K562 (cell line): Measurements from ENCODE around the gene UBL5. TPM values are rescaled to one million over a fixed set of nuclear protein-coding genes. Genes with fewer than 3 reads are reported as not detected.

Experiments
- BRF2 ChIP-seq: IDR thresholded peaks from 3 replicates; pipeline ENCODE4 v1.6.1; 2011; ENCODE audit warnings: borderline replicate concordance, mild to moderate bottlenecking; ENCODE audit not compliant: insufficient read length, insufficient read depth
- CBX1 ChIP-seq: sonication (generic); IDR thresholded peaks from 2 replicates; pipeline ENCODE4 v1.6.1; 2016; ENCODE audit warnings: antibody characterized with exemption, low read depth, mild to moderate bottlenecking
- CCNT2 ChIP-seq: IDR thresholded peaks from 2 replicates; pipeline ENCODE4 v1.6.1; 2011; ENCODE audit warnings: borderline replicate concordance, low read depth, mild to moderate bottlenecking, moderate library complexity, mixed read lengths, low read length; ENCODE audit not compliant: insufficient read length; ENCODE audit errors: extremely low read depth
- EGR1 ChIP-seq: fragments of 450-650 bp; conservative IDR thresholded peaks from 2 replicates; pipeline ENCODE4 v1.6.1; 2017; ENCODE audit warnings: mild to moderate bottlenecking
- ETV6 ChIP-seq, 3 experiments: fragments of 150-350 bp in 1 of 3; sonication (generic) in 1 of 3; formaldehyde crosslinking in 1 of 3; IDR thresholded peaks; 2 replicates each; pipeline versions ENCODE4 v1.6.1 to v1.8.0; 2014 to 2022; ENCODE audit warnings: borderline replicate concordance in 2 of 3, low read depth in 2 of 3, antibody characterized with exemption in 1 of 3, low read length in 1 of 3, mild to moderate bottlenecking in 1 of 3, missing genetic modification reagents in 1 of 3
- HLTF ChIP-seq: fragments of 450-650 bp; IDR thresholded peaks from 2 replicates; pipeline ENCODE4 v1.6.1; 2016
- POLR2A ChIP-seq: fragments of 450-650 bp; conservative IDR thresholded peaks from 2 replicates; pipeline ENCODE4 v1.6.1; 2016
- POLR2AphosphoS5 ChIP-seq: IDR thresholded peaks from 2 replicates; pipeline ENCODE4 v1.6.1; 2011; ENCODE audit warnings: mild to moderate bottlenecking, low read depth, low read length, moderate library complexity; ENCODE audit not compliant: control insufficient read depth, insufficient read depth
- POLR3A ChIP-seq: IDR thresholded peaks from 2 replicates; pipeline ENCODE4 v1.6.1; 2011; ENCODE audit warnings: borderline replicate concordance, mild to moderate bottlenecking, moderate library complexity; ENCODE audit not compliant: insufficient read length, insufficient read depth; ENCODE audit errors: extremely low read depth
- POU5F1 ChIP-seq: fragments of 150-350 bp; IDR thresholded peaks from 2 replicates; pipeline ENCODE4 v1.6.1; 2014; ENCODE audit warnings: borderline replicate concordance, low read length, low read depth, mild to moderate bottlenecking; ENCODE audit not compliant: partially characterized antibody
- SIN3B ChIP-seq: fragments of 450-650 bp; IDR thresholded peaks from 2 replicates; pipeline ENCODE4 v1.6.1; 2017; ENCODE audit warnings: low read depth, mild to moderate bottlenecking, moderate library complexity
- SMAD1 ChIP-seq: fragments of 150-350 bp; IDR thresholded peaks from 2 replicates; pipeline ENCODE4 v1.6.1; 2014; ENCODE audit warnings: low read length, low read depth; ENCODE audit not compliant: partially characterized antibody
- TAF9B ChIP-seq: fragments of 450-650 bp; IDR thresholded peaks from 2 replicates; pipeline ENCODE4 v1.6.1; 2018; ENCODE audit warnings: mild to moderate bottlenecking; ENCODE audit not compliant: partially characterized antibody
- TBP ChIP-seq: optimal IDR thresholded peaks from 2 replicates; pipeline ENCODE3; 2011; ENCODE audit warnings: low read depth, low read length, improper control_type of control experiment
- WHSC1 ChIP-seq: IDR thresholded peaks from one replicate; pipeline ENCODE4 v1.6.1; 2012; ENCODE audit warnings: low read length, control low read depth, inconsistent platforms
- ZNF277 ChIP-seq: fragments of 250-450 bp; sonication (Bioruptor Pico); IDR thresholded peaks from 2 replicates; pipeline ENCODE4 v1.8.0; 2022; ENCODE audit warnings: inconsistent platforms, mild to moderate bottlenecking, moderate library complexity, borderline replicate concordance
- polyA plus RNA-seq, 8 experiments: library from polyadenylated mRNA; depleted of rRNA in 4 of 8; stranded (reverse) in 5 of 8; unstranded in 3 of 8; fragments of >200 nt; fragmentation: Nextera tagmentation in 2 of 8; fragmentation: Illumina TruSeq in 1 of 8; extraction: Ambion mirVana in 2 of 8; extraction: Trizol in 1 of 8; gene quantifications; 2 replicates each; pipeline versions ENCODE4 v1.2.1 to v1.2.3, GENCODE V29; 2011 to 2014; ENCODE audit warnings: inconsistent platforms in 1 of 8, missing spikeins in 1 of 8
- total RNA-seq, 7 experiments: library from RNA; depleted of rRNA in 6 of 7; stranded (reverse); fragments of >200 nt in 6 of 7; fragmentation: Illumina TruSeq in 2 of 7; extraction: Trizol in 2 of 7; gene quantifications; 2 replicates each; pipeline versions ENCODE4 v1.2.1 to v1.2.3, GENCODE V29; 2011 to 2021; ENCODE audit warnings: low replicate concordance in 1 of 7
- TF ChIP-seq, protein P1 (sequence below): fragments of 450-650 bp; IDR thresholded peaks from 2 replicates; pipeline ENCODE4 v1.6.1; 2016; ENCODE audit warnings: borderline replicate concordance
- TF ChIP-seq, protein P2 (sequence below), 2 experiments: fragments of 450-650 bp; IDR thresholded peaks; 2 replicates each; pipeline ENCODE4 v1.6.1; 2016
- TF ChIP-seq, protein P3 (sequence below): fragments of 250-450 bp; sonication (Bioruptor Pico); IDR thresholded peaks from 2 replicates; pipeline ENCODE4 v1.8.0; 2022; ENCODE audit warnings: inconsistent platforms

The UBL5 gene
- total and polyA plus RNA-seq, 9 of the 15 experiments (the other 6 are each of a cell fraction or from before 2014, with no cell fraction given): 410 to 1,266 (median 613) TPM

DNA sequence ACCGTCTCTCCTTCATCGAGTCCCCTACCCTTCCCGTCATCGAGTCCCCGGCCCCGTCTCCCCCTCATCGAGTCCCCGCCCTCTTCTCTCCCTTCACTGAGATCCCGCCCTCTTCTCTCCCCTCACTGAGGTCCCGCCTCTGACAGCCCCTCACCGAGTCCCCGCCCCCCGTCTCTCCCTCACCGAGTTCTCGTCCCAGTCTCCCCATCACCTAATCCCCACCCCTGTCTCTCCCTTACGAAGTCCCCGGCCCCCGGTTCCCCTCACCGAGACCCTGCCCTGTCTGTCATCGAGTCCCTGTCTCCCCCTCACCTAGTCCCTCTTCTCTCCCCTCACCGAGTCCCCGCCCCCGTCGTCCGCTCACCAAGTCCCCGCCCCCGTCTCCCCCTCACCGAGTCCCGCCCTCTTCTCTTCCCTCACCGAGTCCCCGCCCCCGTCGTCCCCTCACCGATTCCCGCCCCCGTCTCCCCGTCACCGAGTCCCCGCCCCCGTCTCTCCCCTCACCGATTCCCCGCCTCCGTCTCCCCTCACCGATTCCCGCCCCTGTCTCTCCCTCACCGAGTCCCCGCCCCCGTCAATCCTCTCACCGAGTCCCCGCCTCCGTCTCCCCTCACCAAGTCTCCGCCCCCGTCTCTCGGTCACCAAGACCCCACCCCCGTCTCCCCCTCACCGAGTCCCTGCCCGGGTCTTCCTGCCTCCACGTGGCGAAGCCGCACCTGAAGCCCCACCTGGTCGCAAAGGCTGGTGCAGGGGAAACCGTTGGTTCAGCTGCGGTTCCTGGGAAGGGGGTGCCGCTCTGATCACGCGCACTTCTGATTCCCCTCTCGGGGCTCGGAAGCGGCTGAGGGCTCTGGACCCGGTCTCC is 35.3 kb upstream of the UBL5 start (continued):
- TF ChIP-seq ZNF277 (CRISPR knock-in tag) (no peak), SMAD1 (no peak), WHSC1 (no peak), POLR2A (peak; percentile 69), CCNT2 (peak; percentile 9), POU5F1 (no peak), ETV6 (IDR thresholded peaks at IDR 0.05; ENCODE audit: borderline replicate concordance in 1 of 2, low read depth in 2 of 2, low read length in 1 of 2) (no peak), ETV6 (CRISPR knock-in tag; IDR thresholded peaks at IDR 0.05; ENCODE audit: borderline replicate concordance) (no peak), POLR2AphosphoS5 (no peak), EGR1 (peak; percentile 68), HLTF (peak; percentile 33; the same call in 1 of the 2 replicates), TBP (peak; percentile 13), BRF2 (no peak), POLR3A (no peak), SIN3B (no peak), CBX1 (no peak), TAF9B (peak; percentile 15)
- TF ChIP-seq, protein P1, sequence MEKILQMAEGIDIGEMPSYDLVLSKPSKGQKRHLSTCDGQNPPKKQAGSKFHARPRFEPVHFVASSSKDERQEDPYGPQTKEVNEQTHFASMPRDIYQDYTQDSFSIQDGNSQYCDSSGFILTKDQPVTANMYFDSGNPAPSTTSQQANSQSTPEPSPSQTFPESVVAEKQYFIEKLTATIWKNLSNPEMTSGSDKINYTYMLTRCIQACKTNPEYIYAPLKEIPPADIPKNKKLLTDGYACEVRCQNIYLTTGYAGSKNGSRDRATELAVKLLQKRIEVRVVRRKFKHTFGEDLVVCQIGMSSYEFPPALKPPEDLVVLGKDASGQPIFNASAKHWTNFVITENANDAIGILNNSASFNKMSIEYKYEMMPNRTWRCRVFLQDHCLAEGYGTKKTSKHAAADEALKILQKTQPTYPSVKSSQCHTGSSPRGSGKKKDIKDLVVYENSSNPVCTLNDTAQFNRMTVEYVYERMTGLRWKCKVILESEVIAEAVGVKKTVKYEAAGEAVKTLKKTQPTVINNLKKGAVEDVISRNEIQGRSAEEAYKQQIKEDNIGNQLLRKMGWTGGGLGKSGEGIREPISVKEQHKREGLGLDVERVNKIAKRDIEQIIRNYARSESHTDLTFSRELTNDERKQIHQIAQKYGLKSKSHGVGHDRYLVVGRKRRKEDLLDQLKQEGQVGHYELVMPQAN: peak; percentile 89
- TF ChIP-seq, protein P2, sequence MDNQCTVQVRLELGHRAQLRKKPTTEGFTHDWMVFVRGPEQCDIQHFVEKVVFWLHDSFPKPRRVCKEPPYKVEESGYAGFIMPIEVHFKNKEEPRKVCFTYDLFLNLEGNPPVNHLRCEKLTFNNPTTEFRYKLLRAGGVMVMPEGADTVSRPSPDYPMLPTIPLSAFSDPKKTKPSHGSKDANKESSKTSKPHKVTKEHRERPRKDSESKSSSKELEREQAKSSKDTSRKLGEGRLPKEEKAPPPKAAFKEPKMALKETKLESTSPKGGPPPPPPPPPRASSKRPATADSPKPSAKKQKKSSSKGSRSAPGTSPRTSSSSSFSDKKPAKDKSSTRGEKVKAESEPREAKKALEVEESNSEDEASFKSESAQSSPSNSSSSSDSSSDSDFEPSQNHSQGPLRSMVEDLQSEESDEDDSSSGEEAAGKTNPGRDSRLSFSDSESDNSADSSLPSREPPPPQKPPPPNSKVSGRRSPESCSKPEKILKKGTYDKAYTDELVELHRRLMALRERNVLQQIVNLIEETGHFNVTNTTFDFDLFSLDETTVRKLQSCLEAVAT (IDR thresholded peaks at IDR 0.05): peak; percentile 34 to 62; a peak in 2 of 4 replicates
- TF ChIP-seq, protein P3, sequence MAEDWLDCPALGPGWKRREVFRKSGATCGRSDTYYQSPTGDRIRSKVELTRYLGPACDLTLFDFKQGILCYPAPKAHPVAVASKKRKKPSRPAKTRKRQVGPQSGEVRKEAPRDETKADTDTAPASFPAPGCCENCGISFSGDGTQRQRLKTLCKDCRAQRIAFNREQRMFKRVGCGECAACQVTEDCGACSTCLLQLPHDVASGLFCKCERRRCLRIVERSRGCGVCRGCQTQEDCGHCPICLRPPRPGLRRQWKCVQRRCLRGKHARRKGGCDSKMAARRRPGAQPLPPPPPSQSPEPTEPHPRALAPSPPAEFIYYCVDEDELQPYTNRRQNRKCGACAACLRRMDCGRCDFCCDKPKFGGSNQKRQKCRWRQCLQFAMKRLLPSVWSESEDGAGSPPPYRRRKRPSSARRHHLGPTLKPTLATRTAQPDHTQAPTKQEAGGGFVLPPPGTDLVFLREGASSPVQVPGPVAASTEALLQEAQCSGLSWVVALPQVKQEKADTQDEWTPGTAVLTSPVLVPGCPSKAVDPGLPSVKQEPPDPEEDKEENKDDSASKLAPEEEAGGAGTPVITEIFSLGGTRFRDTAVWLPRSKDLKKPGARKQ: no peak
